GM21576 (cell line): Measurements from ENCODE around the gene CMTM2.
"Not testable (repeated sequence)": the region's sequence is repeated elsewhere in the genome, so short reads cannot be mapped to it uniquely, and the experiment has no call there.

ENCODE experiments used
- ATAC-seq: cut with Tn5 transposase; IDR thresholded peaks from one replicate; pipeline ENCODE4 v1.9.1; 2021; ENCODE audit warnings: mild to moderate bottlenecking, moderate library complexity; ENCODE audit not compliant: unreplicated experiment

The CMTM2 gene

GRCh38 chr16:66605177-66605978, 26.1 kb downstream of the CMTM2 start:
- ATAC-seq, result peak; percentile 8

- ATAC-seq, result peak; percentile 50
Measured at GRCh38 chr16:66605979-66606751, 26.9 kb downstream of the CMTM2 start.

GRCh38 chr16:66608241-66609138, 29.2 kb downstream of the CMTM2 start:
- no peak for ATAC-seq

- ATAC-seq, result no peak
Measured at GRCh38 chr16:66609139-66609510, 29.9 kb downstream of the CMTM2 start.

- no peak for ATAC-seq
Measured at GRCh38 chr16:66610111-66610820, 31.0 kb downstream of the CMTM2 start.

DNA sequence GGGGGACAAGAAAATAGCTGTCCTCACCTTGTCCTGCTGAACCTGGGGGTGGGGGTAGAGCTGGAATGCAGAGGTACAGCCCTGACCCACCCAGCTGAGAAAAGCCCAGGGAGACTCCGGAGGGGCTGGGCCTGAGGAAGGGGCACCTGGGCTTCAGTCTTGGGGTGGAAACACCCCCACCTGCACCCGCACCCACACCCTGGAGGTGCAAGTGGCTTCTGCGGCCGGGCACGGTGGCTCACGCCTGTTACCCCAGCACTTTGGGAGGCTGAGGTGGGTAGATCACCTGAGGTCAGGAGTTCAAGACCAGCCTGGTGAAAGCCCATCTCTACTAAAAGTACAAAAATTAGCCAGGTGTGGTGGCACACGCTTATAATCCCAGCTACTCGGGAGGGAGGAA, 32.6 kb downstream of the CMTM2 start:
- not testable (repeated sequence) for ATAC-seq

DNA sequence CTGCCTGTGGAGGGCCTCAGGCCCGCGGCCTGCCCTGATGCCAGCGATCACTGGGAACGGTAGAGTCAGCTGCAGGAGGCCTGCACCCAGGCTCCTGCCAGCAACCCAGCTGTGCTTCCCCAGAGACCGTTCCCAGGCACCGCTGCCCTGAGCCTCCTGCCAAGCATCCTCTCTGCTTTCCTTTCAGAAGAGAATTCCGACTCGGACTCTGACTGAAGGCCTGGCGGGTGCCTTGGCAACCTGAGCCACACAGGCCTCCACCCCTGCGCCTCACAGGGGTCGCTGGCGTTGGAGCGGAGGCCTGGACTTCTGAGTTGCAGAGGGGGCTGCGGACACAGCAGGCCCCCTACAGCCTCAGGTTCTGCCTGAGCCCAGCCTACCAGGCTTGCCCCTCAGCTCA, 33.2 kb downstream of the CMTM2 start:
- no peak for ATAC-seq

DNA sequence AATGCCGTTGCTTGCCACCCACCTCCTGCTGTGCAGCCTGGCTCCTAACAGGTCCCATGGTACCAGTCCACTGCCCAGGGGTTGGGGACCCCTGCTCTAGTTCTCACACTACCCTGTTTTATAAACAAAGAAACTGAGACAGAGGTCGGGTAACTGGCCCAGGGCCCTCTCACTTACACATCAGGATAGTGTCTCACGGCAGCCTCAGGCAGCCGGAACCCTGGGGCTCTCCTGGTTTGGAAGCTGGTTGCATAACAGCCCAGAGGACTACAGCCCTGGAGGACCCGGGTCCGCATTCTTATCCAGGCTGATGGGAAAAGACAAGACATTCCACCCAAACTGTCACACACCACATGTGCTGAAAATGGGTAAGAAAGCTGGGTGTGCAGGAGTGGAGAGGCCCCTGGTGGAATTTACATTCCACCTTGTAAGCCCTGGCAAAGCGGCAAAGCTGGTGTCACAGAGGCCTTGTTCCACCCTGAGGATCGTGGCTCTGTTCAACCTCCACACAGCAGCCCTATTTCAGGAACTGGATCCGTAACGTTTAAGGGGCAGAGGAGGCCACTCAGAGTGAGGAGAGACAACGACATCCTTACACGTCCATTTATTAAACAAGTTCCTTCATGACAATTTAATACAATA, 35.0 kb downstream of the CMTM2 start:
- no peak for ATAC-seq

- ATAC-seq, result no peak
Measured at GRCh38 chr16:66616169-66616568, 36.9 kb downstream of the CMTM2 start.

- ATAC-seq, result no peak
Measured at GRCh38 chr16:66616592-66616991, 37.3 kb downstream of the CMTM2 start.

DNA sequence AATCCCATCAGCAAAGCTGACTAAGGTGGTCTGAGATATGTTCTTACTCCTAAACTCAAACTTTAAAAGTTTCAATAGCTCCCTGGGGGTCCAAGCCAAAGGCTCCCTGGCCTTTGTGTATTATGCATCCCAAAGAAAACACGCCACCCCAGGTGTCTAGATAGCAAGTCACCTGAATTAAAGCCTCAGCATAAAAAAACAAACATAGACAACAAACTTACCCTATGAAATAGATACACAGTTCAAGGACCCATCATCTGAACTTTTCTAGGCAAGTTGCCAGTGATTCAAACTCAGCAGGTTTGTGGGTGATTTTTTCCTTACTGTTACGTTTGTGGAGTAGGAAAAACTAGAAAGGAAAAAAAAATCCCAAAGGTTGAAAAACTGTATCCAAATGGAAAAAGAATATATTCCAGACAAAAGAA, 37.8 kb downstream of the CMTM2 start:
- ATAC-seq, result no peak

DNA sequence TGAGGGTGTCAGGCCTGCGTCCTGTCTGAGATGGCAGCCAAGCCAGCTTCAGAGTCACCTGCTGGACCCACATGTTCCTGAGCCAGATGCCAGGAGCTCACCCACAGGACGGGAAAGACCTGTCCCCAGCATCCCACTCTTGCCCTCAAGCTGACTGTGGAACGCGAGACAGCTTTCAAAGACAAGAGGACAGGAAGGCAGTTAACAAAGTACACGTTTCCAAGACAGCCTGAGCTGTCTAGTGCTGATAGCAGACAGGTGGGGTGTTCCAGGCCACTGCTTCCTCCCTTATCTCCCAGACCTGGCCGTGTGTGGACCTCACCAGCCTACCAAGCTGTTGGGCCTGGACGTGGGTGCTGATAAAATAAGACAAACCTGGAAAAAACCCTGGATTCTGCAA, 38.5 kb downstream of the CMTM2 start:
- no peak for ATAC-seq

DNA sequence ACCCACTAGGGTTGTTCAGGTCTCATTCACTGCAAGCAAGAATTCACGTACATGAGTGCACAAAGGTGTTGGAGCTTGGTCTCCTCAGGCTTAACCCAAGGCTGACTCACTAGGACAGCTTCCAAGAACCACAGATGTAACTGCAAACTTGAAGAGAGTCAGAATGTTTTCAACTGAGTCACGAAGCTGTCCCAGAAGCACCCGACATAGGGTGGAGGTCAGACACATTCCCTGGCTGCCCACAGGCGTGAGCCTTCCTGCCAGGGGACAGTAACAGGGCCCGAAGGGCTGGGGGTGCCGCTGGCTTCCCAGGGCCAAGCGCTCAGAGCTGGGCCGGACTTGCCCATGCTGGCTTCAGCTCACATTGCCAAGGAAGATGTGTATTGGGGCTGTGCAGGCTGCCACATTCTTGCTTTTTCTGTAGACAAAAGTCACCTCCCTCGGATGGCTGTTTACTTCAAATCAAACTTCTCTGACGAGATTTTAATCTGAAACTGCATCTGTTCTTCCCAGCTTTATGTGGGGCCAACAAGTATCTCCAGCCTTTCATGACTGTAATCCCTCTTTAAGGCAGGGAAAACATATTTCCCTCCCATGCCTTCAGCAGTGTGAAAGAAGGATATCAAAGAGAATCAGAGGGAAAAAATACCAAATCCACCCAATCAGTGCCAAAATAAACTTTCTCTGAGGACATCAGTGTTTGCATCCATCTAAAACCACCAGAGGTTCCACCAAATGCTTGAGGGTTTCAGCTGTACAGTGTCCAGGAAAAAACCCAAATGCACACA, 39.5 kb downstream of the CMTM2 start:
- no peak for ATAC-seq

GRCh38 chr16:66619534-66620428, 40.5 kb downstream of the CMTM2 start:
- ATAC-seq, result no peak

DNA sequence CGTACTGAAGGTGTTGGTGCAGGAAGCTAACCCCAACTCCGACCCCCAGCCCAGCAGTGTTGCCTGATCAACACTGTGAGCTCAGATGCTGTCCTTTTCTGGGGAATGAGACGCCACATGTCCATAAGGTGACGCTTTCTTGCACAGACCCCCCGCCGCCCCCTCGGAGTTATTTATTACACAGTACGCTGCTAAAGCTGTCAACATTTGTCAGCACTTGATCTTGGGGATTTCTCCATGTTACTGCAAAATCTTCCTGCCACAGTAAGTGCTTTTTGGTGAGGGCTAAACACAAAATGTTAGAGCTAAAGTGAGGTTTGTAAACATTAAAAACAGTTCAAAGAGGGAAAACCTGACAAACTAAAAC, 41.1 kb downstream of the CMTM2 start:
- no peak for ATAC-seq

GRCh38 chr16:66621973-66622372, 42.7 kb downstream of the CMTM2 start:
- no peak for ATAC-seq

GRCh38 chr16:66622863-66623262, 43.6 kb downstream of the CMTM2 start:
- no peak for ATAC-seq

DNA sequence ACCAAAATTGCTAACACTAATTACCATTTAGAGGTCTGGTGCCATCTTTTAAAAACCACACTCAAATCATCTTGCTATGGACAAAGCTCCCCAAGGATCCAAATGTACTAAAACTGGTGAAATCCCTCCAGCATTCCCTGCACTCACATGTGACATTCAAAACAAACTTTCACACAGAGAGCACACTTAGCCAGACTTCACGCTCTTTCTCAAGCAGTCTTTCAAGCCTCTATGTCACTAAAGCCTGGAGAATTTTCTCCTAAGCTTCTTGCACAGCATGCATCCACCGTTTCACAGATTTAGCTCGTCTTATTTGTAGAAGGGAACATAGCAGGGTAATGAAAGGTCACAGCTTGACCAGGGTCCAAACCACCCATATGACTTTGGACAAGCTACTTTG, 44.5 kb downstream of the CMTM2 start:
- no peak for ATAC-seq
